Stimulated activated CD8-positive, alpha-beta memory T cell treated with anti-CD3 and anti-CD28 coated beads, Interleukin-4, amount 100 ng/mL, for 48 hours (primary cell): ENCODE data around the gene AFF3.

Experiments used
- DNase-seq: peaks from one replicate; pipeline ENCODE4 v3.0.0-alpha.2; 2020

AFF3 gene

GRCh38 chr2:99728166-99728565, 414.2 kb downstream of the AFF3 start:
- DNase-seq = no peak

DNA sequence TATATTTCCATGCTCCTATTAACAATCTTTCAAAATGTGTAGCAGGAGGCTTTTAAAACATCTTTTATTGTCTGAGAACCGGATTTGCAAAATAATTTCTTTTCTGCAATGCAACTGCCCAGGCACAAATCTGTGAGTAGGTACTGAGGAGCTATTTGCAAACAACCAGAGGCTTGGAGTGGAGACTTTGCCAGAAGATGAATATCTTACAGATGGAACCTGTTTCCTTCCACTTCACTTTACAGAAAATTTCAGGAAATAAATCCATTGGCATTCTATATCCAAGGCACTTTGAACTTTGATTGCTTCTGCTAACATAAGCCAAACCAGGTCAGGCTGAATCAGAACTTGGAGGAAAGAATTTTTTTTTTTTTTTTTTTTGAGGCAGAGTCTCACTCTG, 415.2 kb downstream of the AFF3 start:
- no peak for DNase-seq

- no peak for DNase-seq
Observed at GRCh38 chr2:99726691-99727090, 415.7 kb downstream of the AFF3 start.

- DNase-seq = no peak
Observed at GRCh38 chr2:99725820-99726219, 416.6 kb downstream of the AFF3 start.

- DNase-seq = no peak
Observed at GRCh38 chr2:99722476-99722875, 419.9 kb downstream of the AFF3 start.

GRCh38 chr2:99719102-99719501, 423.3 kb downstream of the AFF3 start:
- DNase-seq = no peak

GRCh38 chr2:99715956-99716355, 426.4 kb downstream of the AFF3 start:
- DNase-seq = no peak

- DNase-seq = no peak
Observed at GRCh38 chr2:99714349-99714748, 428.0 kb downstream of the AFF3 start.

GRCh38 chr2:99711144-99711543, 431.2 kb downstream of the AFF3 start:
- no peak for DNase-seq

GRCh38 chr2:99710721-99711120, 431.7 kb downstream of the AFF3 start:
- DNase-seq = no peak

GRCh38 chr2:99709229-99709628, 433.2 kb downstream of the AFF3 start:
- no peak for DNase-seq

GRCh38 chr2:99708231-99708630, 434.2 kb downstream of the AFF3 start:
- no peak for DNase-seq

- no peak for DNase-seq
Observed at GRCh38 chr2:99707592-99707991, 434.8 kb downstream of the AFF3 start.

DNA sequence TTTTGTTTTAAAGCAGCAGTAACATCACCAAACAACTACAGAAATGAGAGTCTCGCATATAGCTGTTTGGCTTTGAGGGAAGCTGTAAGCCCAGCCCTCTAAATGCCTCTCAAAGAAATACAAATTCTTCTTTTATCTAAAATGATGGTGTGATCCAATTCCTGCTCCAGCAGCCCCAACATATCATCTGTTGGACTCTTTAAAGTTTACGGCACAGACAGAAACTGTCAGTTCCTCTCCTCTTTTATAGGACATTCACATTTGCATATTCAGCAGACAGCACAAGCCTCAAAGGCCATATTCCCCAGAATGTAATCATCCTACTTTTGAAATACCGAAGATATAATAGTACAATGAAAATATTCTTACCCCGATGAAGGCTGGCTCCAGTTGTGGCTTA, 435.7 kb downstream of the AFF3 start:
- DNase-seq = no peak

DNA sequence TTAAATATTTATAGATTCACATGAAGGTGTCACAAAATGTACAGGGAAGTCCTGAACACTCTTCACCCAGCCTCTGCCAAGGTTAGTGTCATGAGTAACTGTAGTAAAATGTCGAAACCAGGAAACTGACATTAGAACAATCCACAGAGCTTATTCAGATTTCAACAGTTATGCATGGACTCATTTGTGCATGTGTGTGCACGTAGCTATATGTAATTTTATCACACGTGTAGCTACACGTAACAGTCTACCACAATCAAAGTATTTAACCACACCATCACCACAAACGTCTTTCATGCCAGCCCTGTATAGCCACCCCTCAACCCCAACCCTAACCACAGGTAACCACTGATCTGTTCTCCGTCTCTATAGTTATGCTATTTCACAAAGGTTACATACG, 440.9 kb downstream of the AFF3 start:
- no peak for DNase-seq

DNA sequence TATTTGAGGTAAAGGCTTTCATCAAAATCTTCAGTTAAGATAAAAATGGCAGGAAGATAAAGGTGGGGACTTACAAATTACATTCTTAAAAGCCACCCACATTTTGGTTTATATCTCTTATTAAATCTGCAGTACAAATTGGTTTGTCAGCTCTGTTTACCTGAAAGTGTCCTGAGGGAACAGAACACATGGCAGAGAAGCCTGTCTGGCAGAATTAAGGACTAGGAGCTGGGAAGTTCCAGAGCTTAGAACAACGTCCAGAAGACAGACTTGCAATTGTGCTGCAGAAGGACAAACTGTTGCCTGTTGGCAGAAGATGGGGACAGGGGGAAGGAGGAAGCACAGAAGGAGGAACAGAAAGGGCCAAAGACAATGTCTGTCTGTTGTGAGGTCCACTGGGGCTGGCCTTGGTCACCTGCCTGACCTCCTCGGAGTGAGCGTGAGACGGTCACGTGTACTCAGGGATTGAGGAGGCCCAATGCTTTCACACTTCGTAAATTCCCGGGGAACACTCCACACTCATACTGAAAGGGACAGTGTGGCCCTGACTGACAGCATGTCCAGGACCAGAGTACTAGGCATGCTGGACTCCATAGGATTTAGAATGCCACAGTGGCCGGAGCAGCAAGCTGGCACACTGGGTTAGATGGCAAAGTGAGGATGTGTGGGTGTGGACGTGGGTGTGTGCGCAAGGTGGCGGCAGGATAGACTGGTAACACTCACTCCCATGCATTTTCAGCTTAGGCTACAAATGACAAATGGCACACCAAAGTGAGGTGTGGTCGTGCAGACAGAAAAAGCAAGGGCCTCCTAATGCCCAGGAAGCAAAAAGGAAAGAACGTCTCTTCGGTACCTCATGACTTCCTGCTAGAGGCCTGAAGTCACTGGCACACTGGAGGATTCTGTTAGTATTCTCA, 441.6 kb downstream of the AFF3 start:
- DNase-seq = no peak

DNA sequence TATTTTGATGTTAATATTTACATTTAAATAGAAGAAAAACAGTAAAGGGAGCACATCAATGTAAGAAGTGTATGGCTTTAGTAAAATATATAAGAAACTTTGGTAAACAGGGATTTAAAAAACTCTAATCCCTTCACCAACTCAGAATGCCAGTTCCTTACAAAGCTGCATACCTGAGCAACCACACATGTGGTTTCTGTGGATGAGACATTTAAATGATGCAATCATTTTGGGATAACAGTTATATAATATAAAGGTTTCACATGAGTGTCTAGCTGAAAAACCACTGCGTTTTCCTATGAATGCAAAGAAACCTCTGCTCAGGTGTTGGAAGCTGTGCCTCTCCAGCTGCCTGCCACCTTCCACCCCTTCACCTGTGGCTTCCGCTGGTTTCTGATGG, 443.5 kb downstream of the AFF3 start:
- DNase-seq = no peak

GRCh38 chr2:99697811-99698568, 444.4 kb downstream of the AFF3 start:
- DNase-seq = no peak

GRCh38 chr2:99695944-99696253, 446.5 kb downstream of the AFF3 start:
- DNase-seq = no peak

DNA sequence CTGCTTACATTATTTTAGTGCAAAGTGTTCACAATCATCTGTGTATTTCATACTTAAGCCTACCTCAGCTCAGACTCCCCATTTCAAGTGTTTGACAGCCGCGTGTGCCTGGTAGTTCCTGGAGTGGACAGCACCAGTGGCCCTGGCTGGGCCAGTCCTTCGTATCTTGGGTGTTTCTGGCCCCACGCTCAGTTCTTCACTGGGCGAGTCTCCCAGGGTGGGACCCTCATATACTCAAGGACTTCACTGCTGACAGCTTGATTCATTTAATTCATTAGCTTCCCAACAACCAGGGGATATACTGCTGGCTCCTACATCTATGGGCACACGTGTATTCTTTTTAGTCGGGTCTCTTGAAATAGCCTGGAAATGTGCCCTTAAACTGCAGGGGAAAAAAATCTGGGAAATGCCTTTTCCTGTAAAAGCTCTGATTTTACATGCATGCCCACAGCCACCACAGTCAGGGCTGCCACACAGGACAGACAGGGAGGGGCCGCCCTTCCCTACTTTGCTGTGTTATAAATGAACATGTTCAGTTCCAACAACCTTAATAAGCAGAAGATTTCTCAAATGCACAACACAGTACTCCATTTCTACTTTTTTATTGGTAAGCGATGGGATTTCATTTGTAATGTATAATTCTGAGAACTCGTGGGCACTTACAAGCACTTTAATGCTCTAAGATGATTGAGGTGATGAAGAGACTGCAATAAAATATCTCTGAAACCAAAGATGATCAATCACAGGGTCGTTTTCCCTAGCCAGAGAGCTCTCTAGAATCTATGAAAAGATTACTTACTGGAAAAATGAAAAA, 447.1 kb downstream of the AFF3 start:
- no peak for DNase-seq

DNA sequence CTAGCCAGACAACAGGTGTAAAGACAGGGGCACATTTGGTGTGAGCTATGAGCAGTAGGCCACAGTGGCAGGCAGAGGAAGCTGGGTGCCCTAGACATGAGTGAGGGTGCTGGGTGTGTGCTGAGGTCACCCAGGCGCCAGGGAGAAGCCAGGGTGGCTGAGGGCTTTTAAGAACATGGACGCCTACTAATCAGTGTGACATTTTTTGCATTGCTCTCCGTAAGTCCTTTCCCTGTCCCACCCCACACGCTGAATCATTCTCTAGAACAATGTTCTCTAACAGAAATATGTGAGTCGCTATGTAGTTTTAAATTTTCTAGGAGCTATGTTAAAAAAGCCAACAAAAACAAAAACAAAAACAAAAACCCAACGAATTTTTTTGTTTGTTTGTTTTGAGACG, 448.1 kb downstream of the AFF3 start:
- no peak for DNase-seq

DNA sequence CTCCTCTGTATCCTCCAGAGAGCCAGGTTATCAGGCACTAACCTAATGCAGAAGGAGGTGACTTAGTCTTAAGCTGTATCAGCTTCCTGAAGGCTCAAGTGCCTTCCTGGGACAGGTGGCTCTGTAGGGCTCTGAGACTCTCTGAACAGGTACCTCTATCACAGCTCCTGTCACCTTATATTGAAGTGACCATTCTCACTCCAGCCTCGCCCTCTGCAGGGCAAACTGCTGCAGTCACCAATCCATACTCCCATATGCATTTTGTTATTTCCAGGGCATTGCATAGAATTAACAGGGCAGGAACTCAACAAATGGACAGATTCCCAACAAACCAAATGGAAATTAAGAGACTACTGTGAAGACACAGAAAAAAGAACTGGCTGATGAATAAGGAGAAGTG, 449.6 kb downstream of the AFF3 start:
- no peak for DNase-seq

DNA sequence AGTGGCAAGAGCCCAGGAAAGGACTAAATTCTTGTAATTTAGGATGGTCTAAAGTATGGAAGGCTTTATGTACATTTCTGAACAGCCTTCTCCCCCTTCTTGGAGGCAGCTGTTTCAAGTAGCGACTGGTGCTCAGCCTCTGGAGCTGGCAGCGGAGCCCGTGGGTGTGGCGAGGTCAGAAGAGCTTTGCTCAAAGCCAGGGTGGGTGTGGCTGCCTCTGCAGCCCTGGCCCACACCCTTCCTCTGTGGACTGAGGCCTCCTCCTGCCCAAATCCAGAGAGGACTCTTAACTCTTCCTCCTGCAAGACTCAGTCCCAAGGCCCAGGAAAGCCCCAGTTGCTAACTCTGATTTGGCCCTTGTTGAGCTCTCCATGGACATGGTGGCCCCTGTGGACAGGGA, 450.5 kb downstream of the AFF3 start:
- DNase-seq = no peak
